Loucy (cell line): Measurements from ENCODE around the gene PTH2.

ENCODE experiments used
- H2AFZ ChIP-seq: fragments of 200-600 bp; sonication (generic); 2 replicates; pipeline ENCODE4 v1.6.0; 2016; ENCODE audit warnings: antibody characterized with exemption, mild to moderate bottlenecking, low read length, moderate library complexity
- H3F3A ChIP-seq: fragments of 200-600 bp; 2 replicates; pipeline ENCODE4 v1.6.0; 2016; ENCODE audit warnings: antibody characterized with exemption, low read depth, mild to moderate bottlenecking
- H3K27me3 ChIP-seq: fragments of 200-600 bp; sonication (generic); 2 replicates; pipeline ENCODE4 v1.6.1; 2014; ENCODE audit warnings: low read length, mild to moderate bottlenecking; ENCODE audit not compliant: insufficient read depth, poor library complexity, severe bottlenecking
- H3K36me3 ChIP-seq: fragments of 200-600 bp; sonication (generic); 2 replicates; pipeline ENCODE4 v1.6.1; 2016; ENCODE audit warnings: low read length; ENCODE audit not compliant: insufficient read depth
- H3K4me1 ChIP-seq: fragments of 200-600 bp; sonication (generic); 2 replicates; pipeline ENCODE4 v1.5.1; 2014; ENCODE audit warnings: low read length, mild to moderate bottlenecking; ENCODE audit not compliant: insufficient read depth, poor library complexity, severe bottlenecking
- H3K4me2 ChIP-seq: fragments of 200-600 bp; sonication (generic); 2 replicates; pipeline ENCODE4 v1.6.0; 2014; ENCODE audit warnings: antibody characterized with exemption, low read length, low read depth, mild to moderate bottlenecking; ENCODE audit not compliant: poor library complexity, severe bottlenecking
- H3K4me3 ChIP-seq: fragments of 200-600 bp; sonication (generic); 2 replicates; pipeline ENCODE4 v1.5.1; 2014; ENCODE audit warnings: low read length, mild to moderate bottlenecking, mixed read lengths; ENCODE audit not compliant: poor library complexity, severe bottlenecking
- H3K79me2 ChIP-seq: fragments of 200-600 bp; sonication (generic); 2 replicates; pipeline ENCODE4 v1.6.1; 2014; ENCODE audit warnings: low read length; ENCODE audit not compliant: insufficient read depth
- H3K9ac ChIP-seq: fragments of 200-600 bp; sonication (generic); 2 replicates; pipeline ENCODE4 v1.6.0; 2014; ENCODE audit warnings: mild to moderate bottlenecking, low read depth, low read length, moderate library complexity; ENCODE audit not compliant: poor library complexity, severe bottlenecking
- H3K9me2 ChIP-seq: fragments of 200-600 bp; sonication (generic); replicated peaks from 2 replicates; pipeline ENCODE4 v1.6.1; 2016; ENCODE audit warnings: low read depth, low read length, mixed read lengths
- H3K9me3 ChIP-seq: fragments of 200-600 bp; sonication (generic); 2 replicates; pipeline ENCODE4 v1.6.1; 2014; ENCODE audit warnings: mild to moderate bottlenecking, antibody characterized with exemption, low read length, low read depth; ENCODE audit not compliant: insufficient read depth
- H4K20me1 ChIP-seq: fragments of 200-600 bp; sonication (generic); 2 replicates; pipeline ENCODE4 v1.6.0; 2014; ENCODE audit warnings: antibody characterized with exemption, low read length, mild to moderate bottlenecking; ENCODE audit not compliant: insufficient read depth, poor library complexity, severe bottlenecking
- EZH2phosphoT487 ChIP-seq: fragments of 200-600 bp; IDR thresholded peaks from 2 replicates; pipeline ENCODE4 v1.6.1; 2018; ENCODE audit warnings: antibody characterized with exemption, mild to moderate bottlenecking, moderate library complexity, borderline replicate concordance
- TF ChIP-seq, protein P1 (sequence below): fragments of 200-600 bp; sonication (generic); conservative IDR thresholded peaks from 2 replicates; pipeline ENCODE4 v1.5.1; 2014; ENCODE audit warnings: mild to moderate bottlenecking, antibody characterized with exemption, low read length

PTH2 gene

DNA sequence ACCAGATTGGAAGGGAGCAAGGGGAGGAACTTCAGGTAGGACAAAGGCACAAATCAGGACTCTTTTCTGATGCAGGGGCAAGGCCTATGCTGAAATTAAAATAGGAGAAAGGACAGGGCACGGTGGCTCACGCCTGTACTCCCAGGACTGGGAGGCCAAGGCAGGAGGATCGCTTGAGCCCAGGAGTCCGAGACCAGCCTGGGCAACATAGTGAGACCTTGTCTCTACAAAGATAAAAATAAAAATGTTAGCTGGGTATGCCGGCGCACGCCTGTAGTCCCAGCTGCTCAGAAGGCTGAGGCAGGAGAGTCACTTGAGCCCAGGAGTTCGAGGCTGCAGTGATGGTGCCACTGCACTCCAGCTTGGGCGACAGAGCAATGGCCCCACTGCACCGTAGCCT lies 12.4 kb upstream of the PTH2 start:
- Histone ChIP-seq H2AFZ (no peak overlapping the region), H3K27me3 (no peaks in the 10 kb centered on the region), H3K4me2 (no peak overlapping the region)

DNA sequence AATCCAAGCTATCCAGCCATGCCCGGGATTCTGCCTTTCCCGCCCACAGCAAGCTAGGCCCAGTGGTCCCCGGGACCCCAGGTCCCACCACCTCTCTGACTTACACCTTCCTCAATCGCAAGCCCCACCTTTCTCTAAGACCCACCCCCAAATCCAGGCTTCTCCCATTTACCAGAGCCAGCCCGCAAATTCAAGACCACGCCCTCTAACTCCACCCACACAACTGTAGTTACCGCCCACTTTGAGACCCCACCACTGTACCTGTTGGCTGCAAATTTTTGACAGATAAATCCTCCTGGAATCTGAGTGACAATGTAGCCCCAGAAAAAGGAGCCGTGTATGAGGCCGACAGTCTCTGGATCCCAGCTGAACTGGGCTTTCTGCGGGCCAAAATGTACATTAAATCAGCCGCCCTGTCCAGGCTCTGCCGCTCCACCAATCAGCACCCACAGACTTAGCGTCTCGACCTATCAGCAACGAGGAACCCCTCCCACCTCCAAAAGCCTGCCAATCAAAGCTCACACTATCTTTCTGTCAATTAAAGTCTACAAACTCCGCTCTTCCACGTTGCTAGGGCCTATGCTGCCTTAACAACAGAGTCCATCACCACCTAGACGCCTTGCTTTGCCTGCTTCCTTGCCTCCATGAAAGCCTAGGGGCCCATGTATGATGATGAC lies 11.8 kb upstream of the PTH2 start:
- H3K9me2 ChIP-seq = no peaks in the 10 kb centered on the region
- TF ChIP-seq, protein P1, sequence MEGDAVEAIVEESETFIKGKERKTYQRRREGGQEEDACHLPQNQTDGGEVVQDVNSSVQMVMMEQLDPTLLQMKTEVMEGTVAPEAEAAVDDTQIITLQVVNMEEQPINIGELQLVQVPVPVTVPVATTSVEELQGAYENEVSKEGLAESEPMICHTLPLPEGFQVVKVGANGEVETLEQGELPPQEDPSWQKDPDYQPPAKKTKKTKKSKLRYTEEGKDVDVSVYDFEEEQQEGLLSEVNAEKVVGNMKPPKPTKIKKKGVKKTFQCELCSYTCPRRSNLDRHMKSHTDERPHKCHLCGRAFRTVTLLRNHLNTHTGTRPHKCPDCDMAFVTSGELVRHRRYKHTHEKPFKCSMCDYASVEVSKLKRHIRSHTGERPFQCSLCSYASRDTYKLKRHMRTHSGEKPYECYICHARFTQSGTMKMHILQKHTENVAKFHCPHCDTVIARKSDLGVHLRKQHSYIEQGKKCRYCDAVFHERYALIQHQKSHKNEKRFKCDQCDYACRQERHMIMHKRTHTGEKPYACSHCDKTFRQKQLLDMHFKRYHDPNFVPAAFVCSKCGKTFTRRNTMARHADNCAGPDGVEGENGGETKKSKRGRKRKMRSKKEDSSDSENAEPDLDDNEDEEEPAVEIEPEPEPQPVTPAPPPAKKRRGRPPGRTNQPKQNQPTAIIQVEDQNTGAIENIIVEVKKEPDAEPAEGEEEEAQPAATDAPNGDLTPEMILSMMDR = no peak
- no peak overlapping the region for H3K4me2 ChIP-seq
- peaks cover 6% of the 10 kb centered on the region for H3K4me1 ChIP-seq
- H3K9me3 ChIP-seq = no peaks in the 10 kb centered on the region
- no peaks in the 10 kb centered on the region for H3K36me3 ChIP-seq
- H3K9ac ChIP-seq = no peak overlapping the region
- H3K27me3 ChIP-seq = no peaks in the 10 kb centered on the region
- no peaks in the 10 kb centered on the region for H3K79me2 ChIP-seq
- H3F3A ChIP-seq = no peaks in the 10 kb centered on the region
- no peaks in the 10 kb centered on the region for H4K20me1 ChIP-seq
- no peak overlapping the region for H3K4me3 ChIP-seq
- H2AFZ ChIP-seq = no peak overlapping the region

More for the DNA sequence above, 12.4 kb upstream of the PTH2 start:
- no peaks in the 10 kb centered on the region for H4K20me1 ChIP-seq
- no peaks in the 10 kb centered on the region for H3K36me3 ChIP-seq
- no peaks in the 10 kb centered on the region for H3K9me2 ChIP-seq
- H3K79me2 ChIP-seq = no peaks in the 10 kb centered on the region
- H3K4me3 ChIP-seq = no peak overlapping the region
- no peaks in the 10 kb centered on the region for H3K9me3 ChIP-seq
- peaks cover under 1% of the 10 kb centered on the region for H3K4me1 ChIP-seq
- no peak overlapping the region for H3K9ac ChIP-seq
- no peaks in the 10 kb centered on the region for H3F3A ChIP-seq
- TF ChIP-seq EZH2phosphoT487 = no peak
- TF ChIP-seq, protein P1 = no peak

DNA sequence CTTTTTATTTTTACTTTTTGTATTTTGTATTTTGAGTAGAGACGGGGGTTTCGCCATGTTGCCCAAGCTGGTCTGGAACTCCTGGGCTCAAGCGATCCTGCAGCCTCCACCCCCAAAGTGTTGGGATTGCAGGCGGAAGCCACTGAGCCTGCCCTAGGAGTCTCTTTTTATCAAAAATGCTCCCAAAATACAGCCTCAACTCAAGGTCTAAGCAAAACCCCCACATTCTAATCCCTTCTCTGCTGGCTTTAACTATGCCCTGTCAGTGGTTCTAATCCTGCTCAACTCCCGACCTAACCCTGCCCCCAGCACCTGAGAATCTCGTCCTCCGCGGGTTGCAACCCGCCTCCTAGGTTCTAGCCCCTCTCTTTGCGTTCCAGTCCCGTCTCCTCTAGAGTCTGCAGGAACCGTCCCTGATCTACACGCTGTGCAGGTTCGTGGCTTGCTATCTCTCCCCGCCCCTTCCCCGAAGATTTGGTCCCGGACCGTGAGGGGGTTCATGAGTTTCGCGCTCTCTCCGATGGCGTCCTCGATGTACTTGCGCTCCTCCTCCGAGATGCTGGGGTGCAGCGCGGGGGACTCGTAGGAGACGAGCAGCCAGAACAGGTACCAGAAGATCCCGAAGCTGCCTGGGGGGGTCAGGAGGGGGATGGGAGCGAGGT lies 10.1 kb upstream of the PTH2 start:
- H3K9me2 ChIP-seq = no peaks in the 10 kb centered on the region
- no peaks in the 10 kb centered on the region for H3K9me3 ChIP-seq
- H4K20me1 ChIP-seq = no peaks in the 10 kb centered on the region
- H2AFZ ChIP-seq = no peak overlapping the region
- peaks cover 9% of the 10 kb centered on the region for H3K4me1 ChIP-seq
- no peaks in the 10 kb centered on the region for H3K79me2 ChIP-seq
- H3K4me2 ChIP-seq = no peak overlapping the region
- H3K27me3 ChIP-seq = no peaks in the 10 kb centered on the region
- no peaks in the 10 kb centered on the region for H3F3A ChIP-seq
- H3K36me3 ChIP-seq = no peaks in the 10 kb centered on the region
- no peak overlapping the region for H3K4me3 ChIP-seq
- no peak overlapping the region for H3K9ac ChIP-seq
- TF ChIP-seq, protein P1 = no peak
- no peak for TF ChIP-seq EZH2phosphoT487
